Testis (tissue), 2 donors: Measurements from ENCODE around the gene SYT8.
"Not testable (repeated sequence)": the region's sequence is repeated elsewhere in the genome, so short reads cannot be mapped to it uniquely, and the experiment has no call there.

ENCODE experiments used
- POLR2A ChIP-seq: fragments of 450-650 bp; IDR thresholded peaks from one replicate; pipeline ENCODE4 v1.6.1; 2017; ENCODE audit warnings: antibody characterized with exemption, mild to moderate bottlenecking, moderate library complexity
- TF ChIP-seq, protein P1 (sequence below), 3 experiments: fragments of 450-650 bp in 2 of 3; fragments of 200-600 bp in 1 of 3; sonication (generic) in 1 of 3; IDR thresholded peaks; one replicate each; pipeline ENCODE4 v1.5.1; 2016 to 2019; ENCODE audit warnings: antibody characterized with exemption in 3 of 3, mild to moderate bottlenecking in 2 of 3, moderate library complexity in 1 of 3

DNA sequence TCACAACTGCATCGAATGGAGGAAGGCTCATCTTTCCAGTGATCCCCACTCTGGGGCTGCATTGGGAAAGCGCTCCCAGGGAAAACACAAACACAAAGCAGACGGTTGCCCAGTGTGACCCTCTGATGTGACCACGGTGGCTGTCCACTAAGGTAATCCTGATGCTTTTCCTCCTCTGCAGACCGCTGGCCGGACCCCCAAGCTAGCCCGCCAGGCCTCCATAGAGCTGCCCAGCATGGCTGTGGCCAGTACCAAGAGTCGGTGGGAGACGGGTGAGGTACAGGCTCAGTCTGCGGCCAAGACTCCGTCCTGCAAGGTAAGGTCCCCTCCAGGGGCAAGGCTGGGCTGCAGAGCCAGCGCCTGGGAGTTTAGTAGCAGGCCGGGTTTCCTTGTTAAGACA, 51.8 kb downstream of the SYT8 start:
- TF ChIP-seq, protein P1, sequence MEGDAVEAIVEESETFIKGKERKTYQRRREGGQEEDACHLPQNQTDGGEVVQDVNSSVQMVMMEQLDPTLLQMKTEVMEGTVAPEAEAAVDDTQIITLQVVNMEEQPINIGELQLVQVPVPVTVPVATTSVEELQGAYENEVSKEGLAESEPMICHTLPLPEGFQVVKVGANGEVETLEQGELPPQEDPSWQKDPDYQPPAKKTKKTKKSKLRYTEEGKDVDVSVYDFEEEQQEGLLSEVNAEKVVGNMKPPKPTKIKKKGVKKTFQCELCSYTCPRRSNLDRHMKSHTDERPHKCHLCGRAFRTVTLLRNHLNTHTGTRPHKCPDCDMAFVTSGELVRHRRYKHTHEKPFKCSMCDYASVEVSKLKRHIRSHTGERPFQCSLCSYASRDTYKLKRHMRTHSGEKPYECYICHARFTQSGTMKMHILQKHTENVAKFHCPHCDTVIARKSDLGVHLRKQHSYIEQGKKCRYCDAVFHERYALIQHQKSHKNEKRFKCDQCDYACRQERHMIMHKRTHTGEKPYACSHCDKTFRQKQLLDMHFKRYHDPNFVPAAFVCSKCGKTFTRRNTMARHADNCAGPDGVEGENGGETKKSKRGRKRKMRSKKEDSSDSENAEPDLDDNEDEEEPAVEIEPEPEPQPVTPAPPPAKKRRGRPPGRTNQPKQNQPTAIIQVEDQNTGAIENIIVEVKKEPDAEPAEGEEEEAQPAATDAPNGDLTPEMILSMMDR (IDR thresholded peaks at IDR 0.05), result not testable (repeated sequence)
- not testable (repeated sequence) for TF ChIP-seq POLR2A
